ENCODE measurements around the gene PLEKHA1.

Gene PLEKHA1

DNA sequence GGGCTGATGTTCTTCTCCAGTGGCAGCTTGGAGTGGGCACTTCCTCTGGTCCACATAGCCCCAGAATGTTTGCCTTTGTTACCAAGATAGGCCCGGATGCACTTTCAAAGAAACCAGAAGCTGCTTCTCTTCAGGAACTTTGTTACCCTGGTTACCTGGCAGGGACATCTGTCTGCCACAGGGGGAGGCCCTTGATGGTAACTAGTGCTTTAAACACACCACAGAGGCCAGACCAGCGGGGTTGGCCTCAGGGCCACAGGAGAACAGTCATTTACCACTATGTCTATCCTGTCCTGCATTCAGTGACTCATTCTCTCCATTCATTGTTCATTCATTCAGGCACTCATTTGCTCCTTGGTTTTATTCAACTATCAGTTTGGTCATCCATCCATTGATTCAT lies 11.9 kb upstream of the PLEKHA1 start:
- no peak for TF ChIP-seq CTCF (IDR thresholded peaks at IDR 0.05; ENCODE audit: low read depth, low read length, missing control alignments)
- DNase-seq (ENCODE audit: extremely low read depth, low read depth) = no peak

DNA sequence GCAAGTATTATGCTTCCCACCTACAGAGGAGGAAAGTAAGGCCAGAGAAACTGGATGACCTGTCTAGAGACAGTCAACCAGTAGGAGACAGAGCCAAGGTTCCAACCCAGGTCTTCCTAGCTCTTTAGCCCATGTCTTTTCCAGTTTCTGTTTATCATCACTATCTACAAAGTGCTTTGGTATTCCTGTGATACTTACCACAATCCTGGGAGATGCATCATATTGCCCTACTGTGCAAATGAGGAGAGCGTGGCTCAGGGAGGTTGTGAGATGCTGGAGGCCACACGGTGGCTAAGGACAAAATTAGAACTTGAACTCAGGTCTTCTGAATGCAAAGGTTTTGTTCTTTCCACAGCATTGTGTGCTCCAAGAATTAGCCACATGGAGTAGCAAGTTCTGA lies 11.2 kb upstream of the PLEKHA1 start:
- H3K4me3 ChIP-seq (replicated peaks; ENCODE audit: low read depth, low read length) = no peak overlapping the region
- DNase-seq (ENCODE audit: extremely low read depth, low read depth) = no peak
- TF ChIP-seq CTCF (IDR thresholded peaks at IDR 0.05; ENCODE audit: low read depth, low read length, missing control alignments) = no peak

More for the DNA sequence above, 11.9 kb upstream of the PLEKHA1 start:
- H3K4me3 ChIP-seq (replicated peaks; ENCODE audit: low read depth, low read length) = no peak overlapping the region

DNA sequence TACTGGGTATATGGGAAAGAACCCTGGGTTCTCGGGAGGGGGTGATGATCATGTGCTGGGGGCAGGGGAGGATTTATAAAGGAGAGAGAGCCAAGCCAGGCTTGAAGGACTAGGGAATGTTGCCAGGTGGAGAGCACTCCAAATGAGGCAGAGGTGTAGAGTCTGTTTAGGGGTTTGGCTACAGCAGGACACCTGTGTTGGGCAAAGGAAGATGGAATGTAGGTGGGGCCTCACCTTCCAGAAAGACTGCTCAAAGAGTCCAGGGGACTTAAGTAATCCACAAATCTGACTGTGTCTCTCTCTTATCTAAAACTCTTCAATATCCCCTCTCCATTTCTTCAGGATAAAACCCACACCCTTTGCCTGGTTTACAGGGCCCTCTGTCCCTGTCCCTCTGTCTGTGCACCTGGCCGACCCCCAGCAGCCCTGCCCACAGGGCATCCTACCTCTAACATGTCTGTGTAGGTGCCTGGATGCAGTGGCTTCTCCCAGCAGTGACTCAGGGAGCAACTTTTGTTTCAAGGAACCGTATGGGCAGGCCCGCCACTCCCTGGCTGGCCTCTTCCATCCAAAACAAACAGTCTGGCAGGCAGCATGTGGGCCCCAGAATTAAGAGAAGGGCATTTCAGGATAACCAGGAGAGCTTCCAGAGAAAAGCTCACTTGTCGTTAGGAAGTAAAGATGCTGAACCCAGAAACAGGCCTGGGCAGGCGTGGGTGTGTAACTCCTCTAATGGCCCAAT lies 10.6 kb upstream of the PLEKHA1 start:
- no peak for DNase-seq (ENCODE audit: extremely low read depth, low read depth)
- no peak for TF ChIP-seq CTCF (IDR thresholded peaks at IDR 0.05; ENCODE audit: low read depth, low read length, missing control alignments)
- H3K4me3 ChIP-seq (replicated peaks; ENCODE audit: low read depth, low read length) = no peak overlapping the region

GRCh38 chr10:122368502-122369254 lies 5.8 kb upstream of the PLEKHA1 start:
- H3K4me3 ChIP-seq (replicated peaks; ENCODE audit: low read depth, low read length) = no peak overlapping the region
- no peak for TF ChIP-seq CTCF (IDR thresholded peaks at IDR 0.05; ENCODE audit: low read depth, low read length, missing control alignments)
- no peak for DNase-seq (ENCODE audit: extremely low read depth, low read depth)

DNA sequence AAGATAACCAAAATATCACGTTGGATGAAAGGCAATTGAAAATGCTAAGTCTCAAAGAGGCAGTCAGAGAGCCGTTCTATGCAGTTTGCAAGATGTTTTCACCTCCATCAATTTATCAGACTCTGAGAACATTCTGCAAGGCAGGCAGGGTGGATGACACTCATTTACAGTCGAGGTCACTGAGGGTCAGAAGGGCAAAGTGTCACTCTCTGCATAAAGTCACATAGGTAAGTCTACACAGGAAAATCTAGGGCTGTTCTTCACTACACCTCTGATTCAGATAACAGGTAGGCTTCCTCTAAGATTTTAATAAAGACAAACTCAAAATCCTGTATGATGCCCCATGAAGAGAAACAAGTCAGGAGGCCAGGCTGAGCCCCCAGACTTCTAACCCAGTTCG lies 1.4 kb upstream of the PLEKHA1 start:
- no peak overlapping the region for H3K4me3 ChIP-seq (replicated peaks; ENCODE audit: low read depth, low read length)
- no peak for DNase-seq (ENCODE audit: extremely low read depth, low read depth)
- TF ChIP-seq CTCF (IDR thresholded peaks at IDR 0.05; ENCODE audit: low read depth, low read length, missing control alignments) = no peak

DNA sequence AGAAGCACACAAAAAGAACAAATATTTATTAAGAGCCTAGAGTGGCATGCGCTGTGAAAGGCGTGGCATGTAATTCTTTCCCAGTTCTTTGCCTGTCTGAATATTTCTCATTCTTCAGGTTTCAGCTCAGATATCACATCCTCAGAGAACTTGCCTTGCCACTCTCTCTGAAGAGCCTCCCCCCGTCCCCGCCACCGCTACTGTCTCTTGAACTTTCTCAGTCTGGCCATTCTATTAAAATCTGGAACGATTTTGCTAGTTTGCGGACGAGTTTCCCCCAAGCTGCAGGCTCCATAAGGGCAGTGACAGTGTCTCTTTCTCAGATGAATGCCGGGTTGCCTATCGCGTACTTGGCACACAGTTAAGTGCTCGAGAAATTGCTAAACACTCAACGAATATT lies 787 bp upstream of the PLEKHA1 start:
- TF ChIP-seq CTCF (IDR thresholded peaks at IDR 0.05; ENCODE audit: low read depth, low read length, missing control alignments) = no peak
- H3K4me3 ChIP-seq (replicated peaks; ENCODE audit: low read depth, low read length) = peak overlapping the region; percentile 54
- DNase-seq (ENCODE audit: extremely low read depth, low read depth) = no peak
